Upper lobe of right lung (tissue), 1 donor: ENCODE data around the gene FGF6. TPM values are rescaled to one million over a fixed set of nuclear protein-coding genes. Genes with fewer than 3 reads are reported as not detected.

Experiments
- ATAC-seq: fragments of 200-7000 bp; cut with Tn5 transposase; one replicate; pipeline ENCODE4 v1.9.1; 2020; ENCODE audit warnings: mild to moderate bottlenecking, moderate library complexity
- DNase-seq: peaks from one replicate; pipeline ENCODE4 v3.0.0-alpha.2; 2020
- H3K27ac ChIP-seq: fragments of 200-600 bp; one replicate; pipeline ENCODE4 v1.8.0; 2022
- H3K27me3 ChIP-seq: fragments of 200-600 bp; one replicate; pipeline ENCODE4 v1.8.0; 2022; ENCODE audit warnings: mild to moderate bottlenecking
- H3K36me3 ChIP-seq: fragments of 200-600 bp; one replicate; pipeline ENCODE4 v1.8.0; 2022
- H3K4me1 ChIP-seq: fragments of 200-600 bp; one replicate; pipeline ENCODE4 v1.8.0; 2022
- H3K4me3 ChIP-seq: fragments of 200-600 bp; one replicate; pipeline ENCODE4 v1.8.0; 2022; ENCODE audit warnings: mild to moderate bottlenecking
- H3K9me3 ChIP-seq: fragments of 200-600 bp; one replicate; pipeline ENCODE4 v1.8.0; 2022
- CTCF ChIP-seq: fragments of 200-600 bp; IDR thresholded peaks from one replicate; pipeline ENCODE4 v1.8.0; 2022; ENCODE audit warnings: antibody characterized with exemption
- intact Hi-C: fragments of 100-400 bp; cut with DNase I; formaldehyde crosslinking; loops from one replicate; pipeline ENCODE4 v1.11.0; 2022
- total RNA-seq: library from RNA; stranded (reverse); fragmentation: NEBNext Ultra II Directional; extraction: Animal tissue kit (Norgen Biotek cat#: 25700); gene quantifications from one replicate; pipeline ENCODE4 v1.2.1, GENCODE V29; 2021
- donor health status: DM: no; HTN: yes; CAD: no; lungs with severe emphysema.

FGF6 gene
- total RNA-seq, 1 donor from 2014 or later = not detected

DNA sequence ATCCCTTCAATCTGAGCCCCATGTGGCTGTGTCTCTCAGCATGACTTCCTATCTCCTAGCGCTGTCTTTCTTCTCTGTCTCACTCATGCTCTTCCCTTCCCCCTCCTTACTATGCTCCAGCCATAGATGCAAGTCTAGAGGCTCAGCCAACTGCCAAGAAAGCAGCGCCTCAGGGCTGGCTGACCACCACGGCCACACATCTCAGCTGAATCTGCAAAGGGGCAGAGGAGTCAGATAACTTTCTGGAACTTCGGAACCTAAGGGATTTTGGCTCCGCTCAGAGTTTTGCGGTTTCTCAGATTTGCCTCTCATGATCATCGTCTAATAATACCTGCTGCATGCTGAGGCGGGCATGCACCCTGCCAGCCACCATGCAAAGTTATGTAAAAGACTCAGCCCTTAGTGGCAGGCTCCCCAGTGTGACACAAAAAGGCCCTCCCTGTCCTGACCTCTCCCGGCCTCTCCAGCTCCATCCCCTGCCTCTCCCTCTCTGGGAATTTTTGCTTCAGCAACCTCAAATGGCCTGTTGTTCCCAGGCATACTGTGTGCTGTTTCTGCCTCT lies 5.0 kb upstream of the FGF6 start:
- H3K4me1 ChIP-seq = no peaks in the 10 kb centered on the region
- intact Hi-C loops = no loop called here
- no peak for TF ChIP-seq CTCF
- no peak overlapping the region for H3K4me3 ChIP-seq
- DNase-seq (no peak), ATAC-seq (no peak)
- H3K27me3 ChIP-seq = peaks cover 3% of the 10 kb centered on the region
- no peaks in the 10 kb centered on the region for H3K9me3 ChIP-seq
- no peak overlapping the region for H3K27ac ChIP-seq
- no peaks in the 10 kb centered on the region for H3K36me3 ChIP-seq

- peaks cover 3% of the 10 kb centered on the region for H3K27me3 ChIP-seq
- no peak for ATAC-seq
- no peaks in the 10 kb centered on the region for H3K9me3 ChIP-seq
- H3K27ac ChIP-seq = no peak overlapping the region
- no peak for TF ChIP-seq CTCF
- H3K36me3 ChIP-seq = no peaks in the 10 kb centered on the region
- no peak overlapping the region for H3K4me3 ChIP-seq
- intact Hi-C loops = no loop called here
- H3K4me1 ChIP-seq = no peaks in the 10 kb centered on the region
- no peak for DNase-seq
These were observed 4.2 kb upstream of the FGF6 start for GRCh38 chr12:4449851-4450221.

- ATAC-seq (no peak), DNase-seq (no peak)
- H3K27ac ChIP-seq = no peak overlapping the region
- H3K27me3 ChIP-seq = peaks cover 3% of the 10 kb centered on the region
- no peaks in the 10 kb centered on the region for H3K9me3 ChIP-seq
- H3K4me1 ChIP-seq = no peaks in the 10 kb centered on the region
- intact Hi-C loops = no loop called here
- H3K4me3 ChIP-seq = no peak overlapping the region
- TF ChIP-seq CTCF = no peak
- no peaks in the 10 kb centered on the region for H3K36me3 ChIP-seq
These were observed 3.6 kb upstream of the FGF6 start for GRCh38 chr12:4448943-4449850.

- no peaks in the 10 kb centered on the region for H3K9me3 ChIP-seq
- no peak for TF ChIP-seq CTCF
- no peak for DNase-seq
- H3K36me3 ChIP-seq = no peaks in the 10 kb centered on the region
- no peaks in the 10 kb centered on the region for H3K4me1 ChIP-seq
- H3K4me3 ChIP-seq = no peak overlapping the region
- no peak overlapping the region for H3K27ac ChIP-seq
- H3K27me3 ChIP-seq = peaks cover 3% of the 10 kb centered on the region
- no peak for ATAC-seq
- intact Hi-C loops = no loop called here
These were observed 2.8 kb upstream of the FGF6 start for GRCh38 chr12:4448371-4448940.

- no peak for TF ChIP-seq CTCF
- Histone ChIP-seq H3K9me3 (no peaks in the 10 kb centered on the region), H3K27ac (no peak overlapping the region), H3K4me1 (no peaks in the 10 kb centered on the region), H3K27me3 (peaks cover 3% of the 10 kb centered on the region), H3K36me3 (no peaks in the 10 kb centered on the region), H3K4me3 (no peak overlapping the region)
- intact Hi-C loops = no loop called here
- DNase-seq (no peak), ATAC-seq (no peak)
These were observed 1.5 kb upstream of the FGF6 start for GRCh38 chr12:4447151-4447550.
